ENCODE measurements around the gene CACNA1C.

Gene CACNA1C

DNA sequence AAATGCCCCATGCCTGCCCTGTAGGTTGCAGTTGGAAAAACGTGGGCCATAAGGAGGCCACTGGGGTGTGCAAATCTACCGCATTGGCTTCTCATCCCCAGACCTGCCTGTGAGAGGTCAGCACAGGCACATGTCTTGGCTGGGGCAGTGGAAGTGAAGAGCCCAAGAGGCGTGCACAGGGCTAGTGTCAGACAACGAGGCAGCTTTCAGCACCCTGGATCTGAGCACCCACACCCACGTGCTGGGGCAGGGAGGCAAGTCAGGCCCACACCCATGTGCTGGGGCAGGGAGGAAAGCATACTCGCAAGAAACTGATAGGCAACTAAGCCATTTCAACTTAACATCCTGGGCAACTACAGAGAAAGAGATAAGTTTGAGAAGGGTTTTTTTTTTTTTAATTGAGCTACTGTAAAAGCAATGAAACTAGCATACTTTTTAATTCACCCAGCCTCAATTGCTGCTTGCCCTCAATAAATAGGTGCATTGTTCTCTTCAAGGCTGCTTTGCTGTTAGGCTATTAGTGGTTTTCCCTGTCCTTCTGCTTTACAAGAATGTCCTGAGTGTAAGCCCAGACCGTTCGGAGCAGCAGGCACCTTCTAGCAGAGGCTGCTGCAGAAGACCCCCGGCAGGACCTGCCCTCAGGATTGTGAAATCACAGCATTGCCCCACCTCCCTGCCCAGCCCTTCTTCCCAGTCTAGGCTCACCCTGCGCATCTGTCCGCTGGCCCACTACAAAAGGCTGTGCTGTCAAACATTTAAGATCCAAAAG is 386.7 kb downstream of the CACNA1C start:
- DNase-seq: no peak

GRCh38 chr12:2443776-2444175 is 391.0 kb downstream of the CACNA1C start:
- DNase-seq: no peak

- DNase-seq: no peak
These were observed 393.2 kb downstream of the CACNA1C start for GRCh38 chr12:2445968-2446367.

DNA sequence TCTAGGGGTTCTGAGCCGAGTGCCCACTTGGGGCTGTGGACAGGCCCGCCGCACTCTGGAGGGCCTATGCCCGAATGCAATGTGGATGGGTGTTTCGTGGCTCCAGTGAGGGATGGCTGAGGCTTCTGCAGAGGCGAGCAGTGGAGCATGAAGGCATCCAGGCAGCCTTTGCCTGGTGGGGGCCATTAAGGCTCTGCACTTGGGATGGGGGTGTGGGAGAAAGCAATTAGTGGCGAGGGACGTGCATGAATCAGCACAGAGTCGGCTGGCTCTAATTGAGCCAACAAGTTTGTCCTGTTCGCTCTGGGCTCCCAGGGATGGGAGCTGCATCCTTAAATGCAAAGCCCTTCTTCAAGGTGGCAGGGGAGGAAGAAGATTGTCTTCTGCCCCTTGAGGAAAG is 395.1 kb downstream of the CACNA1C start:
- DNase-seq: no peak

GRCh38 chr12:2449586-2449985 is 396.8 kb downstream of the CACNA1C start:
- no peak for DNase-seq

DNA sequence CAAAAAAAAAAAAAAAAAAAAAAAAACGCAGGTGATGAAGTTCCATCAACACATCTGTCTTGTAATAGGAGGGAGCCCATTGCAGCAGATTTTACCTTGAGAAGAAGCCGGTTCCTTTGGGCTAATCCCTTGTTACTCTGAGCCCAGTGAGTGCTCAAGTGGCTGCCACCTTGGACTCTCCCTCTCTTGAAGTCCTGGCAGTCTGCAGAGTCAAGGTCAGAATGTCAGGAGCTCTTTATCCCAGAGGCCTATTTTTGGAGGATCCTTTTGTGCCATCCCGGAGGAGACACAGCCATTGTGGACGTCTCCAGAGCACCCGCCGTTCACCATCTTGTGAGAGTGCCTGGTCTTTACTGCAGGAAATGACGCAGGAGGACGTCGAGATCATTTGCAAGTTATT is 397.8 kb downstream of the CACNA1C start:
- DNase-seq: no peak

GRCh38 chr12:2451025-2451424 is 398.2 kb downstream of the CACNA1C start:
- no peak for DNase-seq

DNA sequence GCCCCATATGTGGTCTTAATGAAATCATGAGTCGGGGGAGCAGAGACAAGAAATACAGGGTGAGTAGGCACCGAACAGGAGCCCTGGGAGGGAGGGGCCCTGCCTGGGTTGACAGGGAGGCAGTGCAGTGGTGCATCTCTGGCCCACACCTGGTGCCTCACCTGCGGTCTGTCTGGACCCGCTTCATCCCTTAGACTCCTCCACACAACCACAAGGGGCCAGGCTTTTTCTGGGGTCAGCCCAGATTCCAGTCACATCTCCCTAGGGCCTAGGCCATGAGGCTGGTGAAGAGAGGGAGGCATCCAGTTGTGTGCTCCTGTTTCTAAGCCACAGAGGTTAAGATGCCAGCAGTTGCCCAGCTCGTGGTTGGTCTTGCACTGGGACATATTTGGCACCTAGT is 398.7 kb downstream of the CACNA1C start:
- no peak for DNase-seq

GRCh38 chr12:2453076-2453760 is 400.4 kb downstream of the CACNA1C start:
- DNase-seq: no peak

GRCh38 chr12:2453761-2454090 is 400.9 kb downstream of the CACNA1C start:
- DNase-seq: no peak

- DNase-seq: no peak
These were observed 401.9 kb downstream of the CACNA1C start for GRCh38 chr12:2454601-2455177.

- DNase-seq: no peak
These were observed 402.6 kb downstream of the CACNA1C start for GRCh38 chr12:2455410-2455809.

GRCh38 chr12:2456122-2456812 is 403.5 kb downstream of the CACNA1C start:
- DNase-seq: peak; percentile 89

DNA sequence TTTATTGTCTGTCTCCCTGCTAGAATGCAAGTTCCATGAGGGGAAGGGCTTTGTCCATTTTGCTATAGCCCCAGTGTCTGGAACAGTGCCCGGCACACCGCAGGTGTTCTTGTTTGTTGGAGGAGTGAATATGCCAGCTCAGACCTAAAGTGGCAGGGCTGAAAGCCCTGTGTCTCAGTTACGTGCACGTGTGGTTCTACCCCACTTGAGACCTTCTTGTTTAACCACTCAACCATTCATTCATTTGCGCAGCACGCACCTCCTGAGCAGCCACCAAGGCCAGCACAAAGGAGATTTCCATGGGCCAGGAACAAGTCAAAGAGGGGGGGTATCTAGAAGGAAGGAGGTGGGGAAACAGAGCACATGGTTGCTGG is 404.0 kb downstream of the CACNA1C start:
- peak; percentile 89 for DNase-seq

- DNase-seq: no peak
These were observed 404.6 kb downstream of the CACNA1C start for GRCh38 chr12:2457215-2457932.

GRCh38 chr12:2457933-2458414 is 405.2 kb downstream of the CACNA1C start:
- DNase-seq: no peak

DNA sequence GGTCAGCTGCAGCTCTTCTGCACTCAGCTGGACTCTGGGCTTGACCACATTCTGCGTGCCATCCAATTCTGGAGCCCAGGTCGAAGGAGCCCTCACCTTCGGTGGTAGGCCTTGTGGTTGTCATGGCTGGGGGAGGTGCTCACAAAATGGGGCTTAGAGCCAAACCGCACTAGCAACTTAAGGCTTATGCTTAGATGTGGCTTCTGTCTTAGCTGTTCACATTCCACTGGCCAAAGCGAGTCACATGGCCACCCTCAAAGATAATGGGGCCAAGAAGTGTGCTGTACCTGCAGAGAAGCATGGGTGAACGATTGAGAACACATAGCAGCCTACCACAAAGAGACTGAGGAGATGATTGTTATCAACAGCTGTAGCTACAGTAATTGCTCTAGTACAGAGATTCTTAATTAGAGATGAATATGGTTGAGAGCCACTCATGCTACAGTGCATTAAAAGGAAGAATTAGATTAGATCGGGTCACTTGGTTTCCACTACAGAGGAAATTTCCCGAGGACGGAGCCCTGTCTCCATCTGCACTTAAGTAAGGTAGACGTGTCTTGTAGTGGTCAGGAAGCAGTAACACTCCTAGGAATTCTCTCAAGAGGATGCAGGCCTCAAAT is 407.4 kb downstream of the CACNA1C start:
- DNase-seq: no peak

DNA sequence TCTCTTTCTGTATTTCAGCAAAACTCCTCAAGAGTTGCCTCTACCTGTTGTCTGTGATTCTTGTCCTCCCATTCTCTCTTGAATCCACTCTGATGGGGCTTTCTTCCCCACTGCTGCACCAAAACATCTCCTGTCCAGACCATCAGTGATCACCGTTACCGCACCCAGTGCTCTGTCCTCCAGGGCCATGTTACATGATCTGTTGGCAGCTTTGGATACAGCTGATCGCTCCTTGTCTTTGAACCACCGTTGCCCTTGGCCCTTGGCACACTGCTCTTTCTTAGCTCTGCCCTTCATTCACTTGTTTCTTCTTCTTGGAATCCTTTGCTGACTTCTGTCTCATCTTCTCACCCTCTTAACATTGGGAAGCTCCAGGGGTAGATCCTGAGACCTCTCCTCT is 408.3 kb downstream of the CACNA1C start:
- no peak for DNase-seq

DNA sequence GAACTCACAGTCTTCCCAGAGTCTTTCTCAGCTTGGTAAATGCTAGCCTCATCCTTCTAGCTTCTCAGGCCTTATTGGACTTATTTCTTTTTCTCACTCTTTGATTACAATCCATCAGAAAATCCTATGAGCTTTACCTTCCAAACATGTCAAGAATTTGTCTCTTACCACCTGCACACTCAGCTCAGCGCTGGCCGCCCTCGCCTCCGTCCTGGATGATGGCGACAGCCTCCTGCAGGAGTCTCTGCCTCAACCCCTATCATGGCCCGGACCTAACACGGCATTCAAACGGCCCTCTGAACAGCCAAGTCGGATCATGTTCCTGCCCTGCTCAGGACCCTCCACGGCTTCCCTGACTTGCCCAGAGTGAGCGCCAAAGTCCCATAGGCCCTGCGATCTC is 408.9 kb downstream of the CACNA1C start:
- DNase-seq: no peak

DNA sequence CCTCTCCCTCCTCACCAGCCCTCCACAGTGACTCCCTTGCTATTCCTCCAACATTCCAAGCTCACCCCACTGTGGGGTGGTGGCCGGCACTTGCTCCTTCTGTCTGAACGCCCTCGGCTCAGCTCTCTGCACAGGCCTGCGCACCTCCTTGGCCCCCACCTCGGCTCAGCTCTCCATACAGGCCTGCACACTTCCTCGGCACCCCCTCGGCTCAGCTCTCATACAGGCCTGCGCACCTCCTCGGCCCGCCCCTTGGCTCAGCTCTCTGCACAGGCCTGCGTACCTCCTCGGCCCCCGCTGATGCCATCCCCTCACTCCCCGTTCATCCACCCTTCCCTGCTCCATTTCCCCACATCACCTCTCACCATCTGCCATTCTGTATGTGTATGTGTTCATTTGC is 409.3 kb downstream of the CACNA1C start:
- no peak for DNase-seq

DNA sequence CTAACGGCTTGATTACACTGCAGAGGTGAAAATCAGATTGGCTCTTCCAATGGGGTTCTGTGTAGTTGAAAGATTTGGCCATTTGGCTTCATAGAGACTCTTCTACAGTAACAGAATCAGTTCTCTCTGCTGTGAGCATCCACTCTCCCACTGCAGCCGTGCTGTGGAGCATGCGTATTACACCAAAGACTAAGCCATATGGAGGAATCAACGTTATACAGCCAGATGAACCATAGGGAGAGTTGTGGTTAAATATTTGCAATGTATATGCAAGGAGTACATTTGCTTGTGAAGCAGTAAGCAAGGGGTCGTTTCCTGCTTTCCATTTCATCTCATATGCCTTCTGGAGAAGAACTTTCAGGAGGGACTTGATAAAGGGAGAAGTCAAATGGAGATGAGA is 410.9 kb downstream of the CACNA1C start:
- no peak for DNase-seq

GRCh38 chr12:2465681-2466080 is 412.9 kb downstream of the CACNA1C start:
- DNase-seq: no peak

DNA sequence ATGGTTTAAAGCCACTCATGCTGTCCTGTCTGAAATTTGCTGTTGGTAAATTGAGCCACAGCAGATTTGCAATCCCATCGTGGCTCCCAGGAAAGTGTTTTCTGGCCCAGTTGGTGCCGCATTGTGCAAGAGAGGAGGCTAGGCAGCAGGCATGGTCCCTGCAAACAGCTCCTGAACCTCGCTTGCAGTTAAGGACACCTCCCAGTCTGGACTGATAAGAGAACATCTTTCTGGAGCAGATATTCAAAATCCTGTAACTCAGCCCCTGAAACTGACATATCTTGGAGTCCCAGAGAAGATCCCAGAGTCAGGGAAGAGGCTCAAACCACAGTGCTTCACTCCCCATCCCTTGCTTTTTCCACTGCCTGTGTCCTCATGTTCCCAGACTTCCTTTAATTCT is 413.4 kb downstream of the CACNA1C start:
- no peak for DNase-seq

Data from NCI-H510A (cell line).